IPS DF 6.9 (cell line): ENCODE results near the gene P2RY8.
"Not testable (repeated sequence)": the region's sequence is repeated elsewhere in the genome, so short reads cannot be mapped to it uniquely, and the experiment has no call there.

ENCODE experiments used
- DNase-seq: peaks from one replicate; pipeline ENCODE4 v3.0.0-alpha.2; 2013; ENCODE audit warnings: low read depth, low spot score
- H3K27ac ChIP-seq: one replicate; pipeline ENCODE4 v1.5.1; 2013; ENCODE audit warnings: low read length, control low read depth
- H3K27me3 ChIP-seq: 2 replicates; pipeline ENCODE4 v1.6.1; 2013; ENCODE audit warnings: mild to moderate bottlenecking, low read length; ENCODE audit not compliant: control insufficient read depth, insufficient read depth
- H3K36me3 ChIP-seq: 2 replicates; pipeline ENCODE4 v1.6.1; 2013; ENCODE audit warnings: low read length; ENCODE audit not compliant: control insufficient read depth, insufficient read depth
- H3K4me1 ChIP-seq: 2 replicates; pipeline ENCODE4 v1.6.1; 2013; ENCODE audit warnings: low read length; ENCODE audit not compliant: control insufficient read depth, insufficient read depth
- H3K4me3 ChIP-seq: 2 replicates; pipeline ENCODE4 v1.5.1; 2013; ENCODE audit warnings: mild to moderate bottlenecking, low read length
- H3K9me3 ChIP-seq: 2 replicates; pipeline ENCODE4 v1.6.1; 2013; ENCODE audit warnings: low read length, inconsistent platforms; ENCODE audit not compliant: control insufficient read depth, insufficient read depth
- WGBS: extraction: QIAGEN DNeasy Blood & Tissue Kit; methylation state at CpG from one replicate; pipeline ENCODE4 v1.1.7; 2013; ENCODE audit warnings: mixed read lengths, missing lambda C conversion rate; ENCODE audit not compliant: insufficient read length, insufficient coverage; 5-methylcytosine and 5-hydroxymethylcytosine counted together

Gene P2RY8

GRCh38 chrX:1488141-1488540 lies 48.8 kb downstream of the P2RY8 start:
- H3K36me3 ChIP-seq: no peaks in the 10 kb centered on the region
- H3K4me3 ChIP-seq: no peak overlapping the region
- no peak overlapping the region for H3K27ac ChIP-seq
- no peak for DNase-seq
- no CpG with 5 or more reads among the region's 3 CpGs for WGBS
- no peaks in the 10 kb centered on the region for H3K9me3 ChIP-seq
- no peaks in the 10 kb centered on the region; the same call in 1 of the 2 replicates for H3K4me1 ChIP-seq
- no peaks in the 10 kb centered on the region for H3K27me3 ChIP-seq

GRCh38 chrX:1487401-1487800 lies 49.6 kb downstream of the P2RY8 start:
- no CpG with 5 or more reads among the region's 5 CpGs for WGBS
- Histone ChIP-seq H3K4me3 (no peak overlapping the region), H3K27ac (no peak overlapping the region), H3K36me3 (no peaks in the 10 kb centered on the region), H3K9me3 (no peaks in the 10 kb centered on the region), H3K27me3 (no peaks in the 10 kb centered on the region), H3K4me1 (no peaks in the 10 kb centered on the region; the same call in 1 of the 2 replicates)
- DNase-seq: no peak

- no CpG with 5 or more reads among the region's 18 CpGs for WGBS
- Histone ChIP-seq H3K36me3 (no peaks in the 10 kb centered on the region), H3K4me1 (no peaks in the 10 kb centered on the region; the same call in 1 of the 2 replicates), H3K27me3 (no peaks in the 10 kb centered on the region), H3K9me3 (no peaks in the 10 kb centered on the region), H3K27ac (no peak overlapping the region), H3K4me3 (no peak overlapping the region)
- DNase-seq: no peak
Measured at GRCh38 chrX:1486749-1487361, 50.1 kb downstream of the P2RY8 start.

- Histone ChIP-seq H3K4me3 (no peak overlapping the region), H3K36me3 (no peaks in the 10 kb centered on the region), H3K27ac (no peak overlapping the region), H3K4me1 (no peaks in the 10 kb centered on the region; the same call in 1 of the 2 replicates), H3K9me3 (no peaks in the 10 kb centered on the region), H3K27me3 (no peaks in the 10 kb centered on the region)
- DNase-seq: no peak
- no CpG with 5 or more reads among the region's 5 CpGs for WGBS
Measured at GRCh38 chrX:1486177-1486576, 50.8 kb downstream of the P2RY8 start.

- DNase-seq: no peak
- Histone ChIP-seq H3K4me1 (no peaks in the 10 kb centered on the region; the same call in 1 of the 2 replicates), H3K27me3 (no peaks in the 10 kb centered on the region), H3K9me3 (no peaks in the 10 kb centered on the region), H3K36me3 (no peaks in the 10 kb centered on the region), H3K27ac (no peak overlapping the region), H3K4me3 (no peak overlapping the region)
- no CpG with 5 or more reads among the region's 9 CpGs for WGBS
Measured at GRCh38 chrX:1485033-1485432, 52.0 kb downstream of the P2RY8 start.

- Histone ChIP-seq H3K27me3 (no peaks in the 10 kb centered on the region), H3K27ac (no peak overlapping the region)
- WGBS: no CpG with 5 or more reads among the region's 5 CpGs
Measured at GRCh38 chrX:1484638-1485019, 52.4 kb downstream of the P2RY8 start.

GRCh38 chrX:1483843-1484637 lies 52.9 kb downstream of the P2RY8 start:
- Histone ChIP-seq H3K27ac (no peak overlapping the region), H3K36me3 (no peaks in the 10 kb centered on the region), H3K9me3 (no peaks in the 10 kb centered on the region), H3K4me3 (no peak overlapping the region), H3K4me1 (no peaks in the 10 kb centered on the region; the same call in 1 of the 2 replicates), H3K27me3 (no peaks in the 10 kb centered on the region)
- no peak for DNase-seq
- no CpG with 5 or more reads among the region's 15 CpGs for WGBS

More at GRCh38 chrX:1484638-1485019, 52.4 kb downstream of the P2RY8 start:
- H3K9me3 ChIP-seq: no peaks in the 10 kb centered on the region
- DNase-seq: no peak
- no peak overlapping the region for H3K4me3 ChIP-seq
- no peaks in the 10 kb centered on the region for H3K36me3 ChIP-seq
- H3K4me1 ChIP-seq: no peaks in the 10 kb centered on the region; the same call in 1 of the 2 replicates

- not testable (repeated sequence) for H3K9me3 ChIP-seq, H3K36me3 ChIP-seq, H3K4me3 ChIP-seq, H3K4me1 ChIP-seq, DNase-seq, H3K27ac ChIP-seq, H3K27me3 ChIP-seq
- no CpG with 5 or more reads among the region's 2 CpGs for WGBS
Measured at GRCh38 chrX:1482530-1482928, 54.5 kb downstream of the P2RY8 start.

GRCh38 chrX:1481636-1482529 lies 55.1 kb downstream of the P2RY8 start:
- H3K4me3 ChIP-seq: no peak overlapping the region
- H3K36me3 ChIP-seq: no peaks in the 10 kb centered on the region
- DNase-seq: no peak
- WGBS: no CpG with 5 or more reads among the region's 26 CpGs
- no peak overlapping the region for H3K27ac ChIP-seq
- no peaks in the 10 kb centered on the region for H3K27me3 ChIP-seq
- H3K4me1 ChIP-seq: no peaks in the 10 kb centered on the region
- no peaks in the 10 kb centered on the region for H3K9me3 ChIP-seq

GRCh38 chrX:1480082-1480785 lies 56.8 kb downstream of the P2RY8 start:
- Histone ChIP-seq H3K27ac (no peak overlapping the region), H3K36me3 (no peaks in the 10 kb centered on the region), H3K4me3 (no peak overlapping the region), H3K9me3 (no peaks in the 10 kb centered on the region), H3K27me3 (no peaks in the 10 kb centered on the region), H3K4me1 (no peaks in the 10 kb centered on the region)
- no CpG with 5 or more reads among the region's 8 CpGs for WGBS
- no peak for DNase-seq
